CD8-positive, alpha-beta memory T cell (primary cell): Measurements from ENCODE around the gene MTFMT. TPM values are rescaled to one million over a fixed set of nuclear protein-coding genes. Genes with fewer than 3 reads are reported as not detected.
"Not testable (repeated sequence)": the region's sequence is repeated elsewhere in the genome, so short reads cannot be mapped to it uniquely, and the experiment has no call there.

ENCODE experiments used
- CTCF ChIA-PET: fragments of 350-600 bp; sonication (Branson Sonifier 250); formaldehyde crosslinking; loops from one replicate; lab custom pipeline; 2021; ENCODE audit warnings: antibody characterized with exemption; lab: Charles Lee
- POLR2A ChIA-PET: fragments of 350-600 bp; sonication (Branson Sonifier 250); formaldehyde crosslinking; loops from one replicate; lab custom pipeline; 2021; ENCODE audit warnings: antibody characterized with exemption; lab: Charles Lee
- DNase-seq, 5 donors: peaks; one replicate each; pipeline versions ENCODE4 v3.0.0 to v3.0.0-alpha.2; 2020 to 2022; ENCODE audit warnings: mixed read lengths in 1 of 5
- H3K27ac ChIP-seq: one replicate; pipeline ENCODE4 v1.7.0; 2013; ENCODE audit warnings: low read depth, mild to moderate bottlenecking, low read length, moderate library complexity
- H3K27me3 ChIP-seq: 2 replicates; pipeline ENCODE4 v1.7.0; 2013; ENCODE audit warnings: low read length, mild to moderate bottlenecking; ENCODE audit not compliant: insufficient read depth, poor library complexity, severe bottlenecking
- H3K36me3 ChIP-seq: 2 replicates; pipeline ENCODE4 v1.7.0; 2013; ENCODE audit warnings: mild to moderate bottlenecking, low read length, moderate library complexity; ENCODE audit not compliant: insufficient read depth
- H3K4me1 ChIP-seq: 2 replicates; pipeline ENCODE4 v1.7.0; 2013; ENCODE audit warnings: mild to moderate bottlenecking, low read length, moderate library complexity; ENCODE audit not compliant: insufficient read depth
- H3K4me3 ChIP-seq: 2 replicates; pipeline ENCODE4 v1.7.0; 2013; ENCODE audit warnings: mild to moderate bottlenecking, low read length
- H3K9me3 ChIP-seq: 2 replicates; pipeline ENCODE4 v1.7.0; 2013; ENCODE audit warnings: mild to moderate bottlenecking, low read length
- H3K27ac Mint-ChIP-seq, 8 donors: one replicate each; pipeline ENCODE4 v1.8.0; 2020 to 2021; ENCODE audit warnings: mixed read lengths in 8 of 8, mild to moderate bottlenecking in 6 of 8, inconsistent platforms in 3 of 8, moderate library complexity in 3 of 8
- H3K27me3 Mint-ChIP-seq, 2 donors: one replicate each; pipeline ENCODE4 v1.8.0; 2020 to 2021; ENCODE audit warnings: mixed read lengths in 2 of 2, mild to moderate bottlenecking in 1 of 2, moderate library complexity in 1 of 2
- H3K36me3 Mint-ChIP-seq, 3 donors: one replicate each; pipeline ENCODE4 v1.8.0; 2020 to 2021; ENCODE audit warnings: mixed read lengths in 3 of 3, inconsistent platforms in 1 of 3, mild to moderate bottlenecking in 1 of 3
- H3K4me1 Mint-ChIP-seq, 3 donors: one replicate each; pipeline ENCODE4 v1.8.0; 2020 to 2021; ENCODE audit warnings: mixed read lengths in 3 of 3, inconsistent platforms in 1 of 3, mild to moderate bottlenecking in 1 of 3
- H3K4me3 Mint-ChIP-seq, 7 donors: one replicate each; pipeline ENCODE4 v1.8.0; 2020 to 2021; ENCODE audit warnings: mixed read lengths in 7 of 7, mild to moderate bottlenecking in 6 of 7, moderate library complexity in 4 of 7, inconsistent platforms in 2 of 7
- H3K9me3 Mint-ChIP-seq, 5 donors: one replicate each; pipeline ENCODE4 v1.8.0; 2020 to 2022; ENCODE audit warnings: mixed read lengths in 5 of 5, mild to moderate bottlenecking in 3 of 5, moderate library complexity in 2 of 5, inconsistent platforms in 1 of 5
- polyA plus RNA-seq: library from polyadenylated mRNA; unstranded; fragments of 300-500 nt; fragmentation: Illumina TruSeq; gene quantifications from one replicate; pipeline ENCODE4 v1.2.3, GENCODE V29; 2021
- total RNA-seq, 2 experiments: library from RNA; stranded (reverse); gene quantifications; one replicate each; pipeline ENCODE4 v1.2.3, GENCODE V29; 2021

Gene MTFMT
- total and polyA plus RNA-seq, 3 experiments from 2014 or later: 20.2 to 24.3 (median 22.7) TPM

GRCh38 chr15:65051266-65051665 is 21.8 kb upstream of the MTFMT start:
- DNase-seq: no peak
- H3K27me3 ChIP-seq: no peaks in the 10 kb centered on the region
- Mint-ChIP-seq H3K36me3 (no peaks in the 10 kb centered on the region), H3K27me3 (peaks cover 0 to 5% of the 10 kb centered on the region in 2 donors), H3K9me3 (no peaks in the 10 kb centered on the region), H3K4me3 (peak overlapping the region in 1 of 7 donors; percentile 41), H3K27ac (peak overlapping the region in 2 of 8 donors; percentile 74 to 81), H3K4me1 (peaks cover 11 to 16% (median 15%) of the 10 kb centered on the region in 3 donors)
- POLR2A ChIA-PET: no interaction called here
- H3K9me3 ChIP-seq: no peaks in the 10 kb centered on the region
- CTCF ChIA-PET: no interaction called here
- H3K36me3 ChIP-seq: no peaks in the 10 kb centered on the region
- H3K4me1 ChIP-seq: peaks cover 9% of the 10 kb centered on the region
- no peak overlapping the region for H3K4me3 ChIP-seq
- H3K27ac ChIP-seq: no peak overlapping the region

- no peaks in the 10 kb centered on the region for H3K27me3 ChIP-seq
- peak overlapping the region in 5 of 8 donors; percentile 0 to 70 (median 23) for H3K27ac Mint-ChIP-seq
- no peaks in the 10 kb centered on the region for H3K36me3 Mint-ChIP-seq
- peaks cover 5% of the 10 kb centered on the region in 2 donors for H3K27me3 Mint-ChIP-seq
- no peak overlapping the region for H3K4me3 ChIP-seq
- H3K4me3 Mint-ChIP-seq: peak overlapping the region in 4 of 7 donors; percentile 15 to 71 (median 31)
- peaks cover 11 to 16% (median 15%) of the 10 kb centered on the region in 3 donors for H3K4me1 Mint-ChIP-seq
- H3K9me3 Mint-ChIP-seq: no peaks in the 10 kb centered on the region
- ChIA-PET CTCF (no interaction called here), POLR2A (no interaction called here)
- no peak overlapping the region for H3K27ac ChIP-seq
- no peaks in the 10 kb centered on the region for H3K36me3 ChIP-seq
- H3K9me3 ChIP-seq: no peaks in the 10 kb centered on the region
- no peak for DNase-seq
- peaks cover 9% of the 10 kb centered on the region for H3K4me1 ChIP-seq
Measured at GRCh38 chr15:65050270-65050669, 20.8 kb upstream of the MTFMT start.

- H3K9me3 Mint-ChIP-seq: no peaks in the 10 kb centered on the region
- H3K27me3 Mint-ChIP-seq: peaks cover 7 to 10% of the 10 kb centered on the region in 2 donors
- no peaks in the 10 kb centered on the region for H3K9me3 ChIP-seq
- no peak overlapping the region for H3K27ac ChIP-seq
- ChIA-PET CTCF (no interaction called here), POLR2A (no interaction called here)
- H3K27me3 ChIP-seq: no peaks in the 10 kb centered on the region
- no peaks in the 10 kb centered on the region for H3K36me3 ChIP-seq
- H3K4me1 ChIP-seq: peaks cover 9% of the 10 kb centered on the region
- H3K4me3 ChIP-seq: peak overlapping the region; percentile 47
- H3K36me3 Mint-ChIP-seq: no peaks in the 10 kb centered on the region
- H3K4me3 Mint-ChIP-seq: peak overlapping the region; percentile 11 to 74 (median 69)
- DNase-seq: peak; percentile 75 to 93 (median 82)
- peak overlapping the region in 6 of 8 donors; percentile 15 to 70 (median 50) for H3K27ac Mint-ChIP-seq
- H3K4me1 Mint-ChIP-seq: peaks cover 11 to 16% (median 15%) of the 10 kb centered on the region in 3 donors
Measured at GRCh38 chr15:65049418-65049840, 20.0 kb upstream of the MTFMT start.

GRCh38 chr15:65048241-65048640 is 18.8 kb upstream of the MTFMT start:
- no peaks in the 10 kb centered on the region for H3K27me3 ChIP-seq
- DNase-seq: no peak
- peaks cover 9% of the 10 kb centered on the region for H3K4me1 ChIP-seq
- CTCF ChIA-PET: no interaction called here
- no peaks in the 10 kb centered on the region for H3K9me3 ChIP-seq
- no peak overlapping the region for H3K4me3 ChIP-seq
- Mint-ChIP-seq H3K27me3 (peaks cover 7 to 10% of the 10 kb centered on the region in 2 donors), H3K36me3 (no peaks in the 10 kb centered on the region), H3K4me3 (no peak overlapping the region), H3K27ac (peak overlapping the region in 1 of 8 donors; percentile 15), H3K9me3 (no peaks in the 10 kb centered on the region), H3K4me1 (peaks cover 11 to 16% (median 15%) of the 10 kb centered on the region in 3 donors)
- POLR2A ChIA-PET: no interaction called here
- H3K27ac ChIP-seq: no peak overlapping the region
- H3K36me3 ChIP-seq: no peaks in the 10 kb centered on the region

GRCh38 chr15:65044724-65045481 is 15.5 kb upstream of the MTFMT start, which contains the start of gene SLC51B:
TSS of gene SLC51B (plus strand) at chr15:65045387. CDS start at chr15:65050005, 4,618 bp downstream.
- Mint-ChIP-seq H3K4me3 (no peak within 1 kb of the TSS), H3K27me3 (peaks cover 7 to 10% of the 10 kb centered on the region in 2 donors), H3K9me3 (no peaks in the 10 kb centered on the region), H3K36me3 (peaks cover 0 to 3% (median 0%) of the 10 kb centered on the region in 3 donors), H3K4me1 (peaks cover 9 to 10% (median 9%) of the 10 kb centered on the region in 3 donors), H3K27ac (no peak within 1 kb of the TSS)
- peaks cover 9% of the 10 kb centered on the region for H3K4me1 ChIP-seq
- no peak within 1 kb of the TSS for H3K4me3 ChIP-seq
- no peaks in the 10 kb centered on the region for H3K27me3 ChIP-seq
- no peak for DNase-seq
- POLR2A ChIA-PET: no interaction called here
- H3K27ac ChIP-seq: no peak within 1 kb of the TSS
- CTCF ChIA-PET: no interaction called here
- no peaks in the 10 kb centered on the region for H3K36me3 ChIP-seq
- no peaks in the 10 kb centered on the region for H3K9me3 ChIP-seq

- H3K36me3 ChIP-seq, H3K27ac Mint-ChIP-seq, H3K4me1 Mint-ChIP-seq, H3K36me3 Mint-ChIP-seq, H3K4me1 ChIP-seq, DNase-seq, H3K27me3 ChIP-seq, H3K4me3 Mint-ChIP-seq, H3K4me3 ChIP-seq, H3K27ac ChIP-seq, H3K9me3 ChIP-seq, H3K9me3 Mint-ChIP-seq, POLR2A ChIA-PET: not testable (repeated sequence)
- CTCF ChIA-PET: interaction anchor here (2.1 kb wide), 1 partner anchor 10 kb away, joined by 10 read pairs; no protein-coding TSS in a partner anchor
- peaks cover 7 to 10% of the 10 kb centered on the region in 2 donors for H3K27me3 Mint-ChIP-seq
Measured at GRCh38 chr15:65044218-65044617, 14.8 kb upstream of the MTFMT start.

- DNase-seq: no peak
- H3K9me3 Mint-ChIP-seq: no peaks in the 10 kb centered on the region
- no peaks in the 10 kb centered on the region for H3K4me1 Mint-ChIP-seq
- no peak overlapping the region for H3K27ac Mint-ChIP-seq
- H3K36me3 Mint-ChIP-seq: peaks cover 0 to 3% (median 0%) of the 10 kb centered on the region in 3 donors
- H3K4me3 Mint-ChIP-seq: no peak overlapping the region
- Histone ChIP-seq H3K4me1 (no peaks in the 10 kb centered on the region), H3K36me3 (no peaks in the 10 kb centered on the region), H3K27ac (no peak overlapping the region), H3K4me3 (no peak overlapping the region), H3K27me3 (no peaks in the 10 kb centered on the region), H3K9me3 (no peaks in the 10 kb centered on the region)
- peaks cover 7 to 14% of the 10 kb centered on the region in 2 donors for H3K27me3 Mint-ChIP-seq
- POLR2A ChIA-PET: interaction anchor here (0.7 kb wide), 1 partner anchor 672 kb away, joined by 4 read pairs; no protein-coding TSS in a partner anchor
- CTCF ChIA-PET: interaction anchor here (1.0 to 2.1 kb wide), 2 partner anchors 9 to 221 kb away, joined by 3 to 10 read pairs; no protein-coding TSS in a partner anchor
Measured at GRCh38 chr15:65042776-65043327, 13.4 kb upstream of the MTFMT start.

GRCh38 chr15:65041787-65042186 is 12.3 kb upstream of the MTFMT start:
- H3K27me3 Mint-ChIP-seq: peaks cover 3 to 17% of the 10 kb centered on the region in 2 donors
- CTCF ChIA-PET: no interaction called here
- no peaks in the 10 kb centered on the region for H3K36me3 ChIP-seq

More at GRCh38 chr15:65041787-65042186, 12.3 kb upstream of the MTFMT start:
- no peaks in the 10 kb centered on the region for H3K27me3 ChIP-seq
- no peak overlapping the region for H3K27ac ChIP-seq
- no peaks in the 10 kb centered on the region for H3K4me1 ChIP-seq
- peak overlapping the region in 1 of 8 donors; percentile 49 for H3K27ac Mint-ChIP-seq
- H3K4me3 Mint-ChIP-seq: no peak overlapping the region
- POLR2A ChIA-PET: no interaction called here
- H3K9me3 ChIP-seq: no peaks in the 10 kb centered on the region
- H3K4me1 Mint-ChIP-seq: no peaks in the 10 kb centered on the region
- no peaks in the 10 kb centered on the region for H3K9me3 Mint-ChIP-seq
- no peak overlapping the region for H3K4me3 ChIP-seq
- peaks cover 0 to 3% (median 0%) of the 10 kb centered on the region in 3 donors for H3K36me3 Mint-ChIP-seq
- no peak for DNase-seq
